Mononuclear cell (primary cell): ENCODE results near the gene SF3B3. TPM values are rescaled to one million over a fixed set of nuclear protein-coding genes. Genes with fewer than 3 reads are reported as not detected.
"Not testable (repeated sequence)": the region's sequence is repeated elsewhere in the genome, so short reads cannot be mapped to it uniquely, and the experiment has no call there.

Experiments
- H3K27me3 ChIP-seq: 2 replicates; pipeline ENCODE4 v1.6.0; 2011; ENCODE audit warnings: low read length, control low read depth; ENCODE audit not compliant: insufficient read depth
- H3K4me1 ChIP-seq: 2 replicates; pipeline ENCODE4 v1.5.1; 2011; ENCODE audit warnings: mild to moderate bottlenecking, low read length, control low read depth; ENCODE audit not compliant: insufficient read depth
- H3K4me3 ChIP-seq: 2 replicates; pipeline ENCODE4 v1.5.1; 2011; ENCODE audit warnings: mild to moderate bottlenecking, low read length, moderate library complexity
- H3K9me3 ChIP-seq: 2 replicates; pipeline ENCODE4 v1.5.1; 2011; ENCODE audit warnings: low read depth, mild to moderate bottlenecking, control low read depth, low read length
- total RNA-seq: library from RNA; depleted of rRNA; stranded (reverse); fragments of >200 nt; gene quantifications from one replicate; pipeline ENCODE4 v1.2.3, GENCODE V29; 2012

SF3B3 gene
- total RNA-seq, 1 donor: 77.6 TPM

DNA sequence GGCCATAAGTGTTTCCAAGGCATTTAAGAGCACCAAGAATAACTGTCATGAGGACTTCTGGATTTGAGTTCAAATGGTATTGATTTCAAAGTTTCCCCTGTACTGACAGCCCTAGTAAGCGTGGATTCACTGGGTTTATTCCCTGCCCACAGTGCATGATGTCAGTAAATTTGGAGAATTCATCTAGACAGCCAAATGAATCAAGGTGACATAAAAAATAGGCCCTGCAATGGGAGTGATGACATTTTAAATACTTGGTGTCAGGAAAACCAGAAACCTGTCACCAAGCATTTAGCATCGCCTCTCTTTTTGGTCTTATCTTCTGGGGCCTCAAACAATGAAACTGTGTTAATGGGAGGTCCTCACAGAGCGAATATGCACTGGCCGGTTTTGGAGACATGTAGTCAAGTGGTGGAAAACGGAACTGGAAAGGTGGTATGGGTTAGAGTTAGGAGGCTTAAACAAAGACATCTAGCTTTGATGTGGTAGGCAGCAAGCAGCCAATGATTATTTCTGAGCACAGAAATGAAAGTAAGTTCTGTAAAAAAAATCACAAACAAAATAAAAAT is 29.3 kb upstream of the SF3B3 start:
- no peaks in the 10 kb centered on the region for H3K4me1 ChIP-seq

DNA sequence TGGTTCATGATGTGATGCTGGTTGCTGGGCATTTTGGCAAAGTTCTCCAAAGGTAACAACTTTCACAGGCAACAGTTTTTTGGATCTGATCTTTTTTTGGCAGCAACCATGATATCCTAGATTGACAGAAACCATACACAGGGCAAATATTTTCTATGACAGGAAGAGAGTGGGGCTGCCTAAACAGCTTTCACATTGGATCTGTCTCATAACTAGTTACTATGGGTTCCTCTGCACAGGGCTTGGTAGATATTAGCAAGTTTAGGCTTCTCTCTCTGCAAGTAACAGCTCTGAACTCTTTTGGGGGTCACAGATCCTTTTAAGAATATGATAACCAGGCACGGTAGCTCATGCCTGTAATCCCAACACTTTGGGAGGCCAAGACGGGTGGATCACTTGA is 28.8 kb upstream of the SF3B3 start:
- Histone ChIP-seq H3K9me3 (no peaks in the 10 kb centered on the region), H3K4me3 (no peak overlapping the region), H3K4me1 (no peaks in the 10 kb centered on the region), H3K27me3 (no peaks in the 10 kb centered on the region)

More for the DNA sequence above, 29.3 kb upstream of the SF3B3 start:
- no peak overlapping the region for H3K4me3 ChIP-seq
- H3K27me3 ChIP-seq: no peaks in the 10 kb centered on the region
- H3K9me3 ChIP-seq: no peaks in the 10 kb centered on the region

DNA sequence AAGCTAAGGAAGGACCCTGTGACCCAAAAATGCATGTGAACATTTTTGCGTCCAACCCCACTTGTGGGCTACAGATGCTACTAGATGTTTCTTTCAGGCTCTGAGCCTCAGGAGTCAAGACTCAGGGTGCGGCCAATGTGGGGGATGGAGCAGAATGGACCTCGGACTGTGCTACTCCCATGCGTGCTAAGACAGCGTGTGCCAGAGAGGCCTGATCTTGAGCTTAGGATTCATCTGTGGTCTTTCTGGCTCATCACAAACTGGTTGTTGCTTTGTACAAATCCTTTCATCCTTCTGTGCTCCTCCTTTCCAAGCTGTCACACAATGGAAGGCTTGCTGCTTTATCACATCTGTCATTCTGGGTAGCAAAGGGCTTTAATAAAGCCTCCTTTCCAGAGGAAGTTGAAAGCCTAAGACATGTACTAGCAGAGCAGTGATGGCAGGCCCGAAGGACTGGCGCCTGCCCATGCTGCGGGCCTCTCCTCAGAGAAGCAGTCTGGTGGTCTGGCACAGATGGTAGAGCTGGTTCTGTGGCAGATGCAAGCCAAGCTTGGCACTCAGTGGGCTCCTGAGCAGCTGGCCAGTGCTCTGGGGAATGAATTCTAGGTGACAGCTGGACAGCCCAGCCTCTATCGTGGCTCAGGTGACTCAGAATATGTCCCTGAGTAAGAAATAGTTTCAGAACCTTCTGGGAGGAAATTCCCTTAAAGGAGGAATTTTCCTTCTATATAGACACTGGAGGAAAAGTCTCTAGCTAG is 28.0 kb upstream of the SF3B3 start:
- Histone ChIP-seq H3K4me3 (no peak overlapping the region), H3K27me3 (no peaks in the 10 kb centered on the region), H3K4me1 (no peaks in the 10 kb centered on the region), H3K9me3 (no peaks in the 10 kb centered on the region)

DNA sequence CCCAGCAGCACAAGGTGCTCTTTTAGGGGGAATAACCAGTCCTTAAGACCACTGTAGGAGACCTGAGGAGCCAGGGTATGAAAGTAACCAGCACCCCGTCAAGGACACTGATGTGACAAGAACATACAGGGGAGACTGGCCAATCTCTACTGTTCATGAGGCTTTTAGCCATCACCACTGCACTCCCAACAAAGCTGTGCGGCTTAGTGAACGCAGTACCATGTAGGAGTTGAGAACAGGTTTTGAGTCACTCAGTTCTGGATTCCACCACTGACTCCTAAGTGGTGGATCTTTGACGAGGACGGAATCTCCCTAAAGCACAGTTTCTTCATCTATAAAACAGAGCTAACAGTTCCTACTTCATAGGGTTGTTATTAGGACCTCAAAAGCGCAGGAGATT is 27.1 kb upstream of the SF3B3 start:
- H3K27me3 ChIP-seq: no peaks in the 10 kb centered on the region
- H3K9me3 ChIP-seq: no peaks in the 10 kb centered on the region
- no peaks in the 10 kb centered on the region for H3K4me1 ChIP-seq
- no peak overlapping the region for H3K4me3 ChIP-seq

DNA sequence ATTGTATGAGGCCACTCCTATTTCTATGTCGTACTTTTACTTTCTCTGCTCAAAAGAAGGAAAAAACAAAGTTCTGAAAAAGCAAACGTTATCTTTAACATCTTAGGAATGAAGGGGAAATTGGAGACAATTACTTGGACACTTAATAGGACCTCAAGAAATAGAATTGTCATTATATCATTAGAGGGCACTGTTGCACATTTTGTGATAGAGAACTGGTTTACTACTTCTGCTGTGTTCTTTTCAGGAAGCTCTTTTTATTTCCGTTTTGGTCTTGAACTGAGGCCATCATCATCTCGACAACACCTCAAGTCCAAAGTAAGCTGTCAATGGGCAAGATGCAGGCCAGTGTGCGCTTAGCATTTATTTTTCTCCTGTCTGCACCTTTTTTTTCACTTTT is 14.9 kb upstream of the SF3B3 start:
- Histone ChIP-seq H3K27me3 (no peaks in the 10 kb centered on the region), H3K4me1 (peaks cover 4% of the 10 kb centered on the region), H3K4me3 (no peak overlapping the region), H3K9me3 (no peaks in the 10 kb centered on the region)

DNA sequence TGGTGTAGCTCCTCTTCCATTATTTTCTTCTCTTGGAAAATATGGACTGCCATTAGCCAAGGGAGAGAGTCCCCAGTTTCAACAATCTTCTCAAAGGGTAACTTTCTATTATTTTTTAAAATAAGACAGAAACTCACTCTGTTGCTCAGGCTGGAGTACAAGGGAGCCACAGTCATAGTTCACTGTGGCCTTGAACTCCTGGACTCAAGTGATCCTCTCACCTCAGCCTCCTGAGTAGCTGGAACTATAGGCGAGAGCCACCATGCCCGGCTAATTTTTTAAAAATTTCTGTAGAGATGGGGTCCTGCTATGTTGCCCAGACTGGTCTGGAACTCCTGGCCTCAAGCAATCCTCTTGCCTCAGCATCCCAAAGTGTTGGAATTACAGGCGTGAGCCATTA is 13.4 kb upstream of the SF3B3 start:
- Histone ChIP-seq H3K27me3 (no peaks in the 10 kb centered on the region), H3K4me3 (no peak overlapping the region), H3K9me3 (no peaks in the 10 kb centered on the region), H3K4me1 (peaks cover 4% of the 10 kb centered on the region)

DNA sequence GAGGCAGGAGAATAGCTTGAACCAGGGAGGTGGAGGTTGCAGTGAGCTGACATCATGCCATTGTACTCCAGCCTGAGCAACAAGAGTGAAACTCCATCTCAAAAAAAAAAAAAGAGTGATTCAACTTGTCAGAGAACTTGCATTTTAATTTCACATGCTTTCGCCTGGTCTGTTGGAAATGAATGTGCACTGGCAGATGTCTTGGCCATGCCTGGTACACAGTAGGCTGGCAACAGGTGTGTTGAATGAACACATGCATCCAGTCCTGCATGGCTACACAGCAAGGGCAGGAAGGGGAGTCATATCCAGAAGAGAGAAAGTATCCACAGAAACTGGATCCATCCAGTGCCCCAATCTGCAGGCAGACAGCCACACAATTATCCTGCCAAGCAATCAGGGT is 11.8 kb upstream of the SF3B3 start:
- Histone ChIP-seq H3K4me1 (peaks cover 4% of the 10 kb centered on the region), H3K27me3 (no peaks in the 10 kb centered on the region), H3K9me3 (no peaks in the 10 kb centered on the region), H3K4me3 (no peak overlapping the region)

DNA sequence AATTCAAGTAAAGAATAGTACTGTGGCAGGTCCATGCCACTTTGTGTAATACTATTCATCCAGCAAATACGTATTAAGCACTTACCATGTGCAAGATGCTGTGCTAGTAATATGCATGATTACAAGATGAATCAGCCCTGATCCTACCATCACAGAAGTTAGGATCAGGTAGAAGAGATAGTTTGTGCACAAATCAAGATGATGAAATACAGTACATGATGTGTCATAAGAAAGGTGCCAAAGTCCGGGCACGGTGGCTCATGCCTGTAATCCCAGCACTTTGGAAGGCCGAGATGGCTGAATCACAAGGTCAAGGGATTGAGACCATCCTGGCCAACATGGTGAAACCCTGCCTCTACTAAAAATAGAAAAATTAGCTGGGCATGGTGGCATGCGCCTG is 11.2 kb upstream of the SF3B3 start:
- H3K4me3 ChIP-seq: no peak overlapping the region
- H3K27me3 ChIP-seq: no peaks in the 10 kb centered on the region
- H3K4me1 ChIP-seq: peaks cover 4% of the 10 kb centered on the region
- H3K9me3 ChIP-seq: no peaks in the 10 kb centered on the region

DNA sequence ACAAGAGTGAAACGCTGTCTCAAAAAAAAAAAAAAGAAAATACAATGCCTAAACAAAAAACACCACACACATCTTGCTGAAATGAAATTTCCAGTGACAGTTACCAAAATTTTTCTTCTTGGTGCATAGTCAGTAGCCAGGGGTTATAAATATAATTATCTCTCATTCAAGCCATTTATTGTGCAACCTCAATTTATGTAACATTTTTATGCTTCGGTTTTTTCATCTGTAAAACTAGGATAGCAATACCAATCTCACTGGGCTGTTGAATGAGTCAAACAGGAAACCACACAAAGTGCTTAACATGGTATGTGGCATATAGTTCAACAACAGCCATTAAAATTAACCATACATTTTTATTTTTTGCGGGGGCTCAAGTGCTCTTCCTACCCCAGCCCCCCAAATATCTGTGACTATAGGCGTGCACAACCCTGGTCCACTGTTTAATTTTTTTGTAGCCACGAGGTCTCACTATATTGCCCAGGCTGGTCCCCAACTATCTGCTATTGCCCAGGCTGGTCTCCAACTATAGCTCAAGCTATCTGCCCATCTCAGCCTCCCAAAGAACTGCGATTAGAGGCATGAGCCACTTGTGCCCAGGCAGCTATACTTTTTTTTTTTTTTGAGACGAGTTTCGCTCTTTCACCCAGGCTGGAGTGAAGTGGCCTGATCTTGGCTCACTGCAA is 2.9 kb upstream of the SF3B3 start:
- peaks cover 41% of the 10 kb centered on the region for H3K4me1 ChIP-seq
- H3K9me3 ChIP-seq: no peaks in the 10 kb centered on the region
- no peaks in the 10 kb centered on the region for H3K27me3 ChIP-seq
- H3K4me3 ChIP-seq: no peak overlapping the region

DNA sequence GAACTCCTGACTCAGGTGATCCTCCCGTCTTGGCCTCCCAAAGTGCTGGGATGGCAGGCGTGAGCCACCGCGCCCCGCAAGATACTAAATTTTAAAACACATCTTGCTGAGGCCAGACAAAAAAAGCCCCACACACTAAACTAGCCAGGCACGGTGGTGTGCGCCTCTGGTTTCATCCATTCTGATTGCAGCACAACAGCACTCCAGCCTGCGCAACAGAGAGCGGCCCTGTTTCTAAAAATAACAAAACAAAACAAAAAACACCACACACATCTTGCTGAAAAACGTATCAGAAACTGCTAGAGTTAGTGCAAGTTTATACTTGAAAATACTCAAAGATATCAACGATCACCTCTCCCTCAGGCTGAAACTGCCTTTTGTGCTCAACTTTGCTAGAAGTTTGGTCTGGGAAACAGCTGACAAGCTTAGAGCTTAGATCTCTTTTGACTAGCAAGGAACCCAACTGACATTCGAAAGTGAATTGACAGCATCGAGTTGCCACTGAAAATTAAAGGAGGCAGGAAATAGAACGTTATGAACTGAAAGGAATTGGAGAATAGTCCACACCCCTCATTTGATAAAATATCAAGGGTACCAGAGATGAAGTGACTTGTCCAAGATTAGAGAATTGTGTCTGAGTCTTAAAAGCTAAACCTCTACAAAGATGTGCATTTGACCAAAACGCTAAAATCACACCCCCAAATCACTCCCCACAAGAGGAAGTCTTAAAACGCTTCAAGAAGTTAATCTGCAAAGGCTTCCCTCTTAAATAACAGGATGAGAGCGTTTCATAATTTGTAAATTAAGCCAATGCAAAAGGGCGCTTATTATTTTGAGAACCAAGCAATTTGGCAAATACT is 1.2 kb upstream of the SF3B3 start:
- Histone ChIP-seq H3K4me1 (peaks cover 52% of the 10 kb centered on the region), H3K9me3 (no peaks in the 10 kb centered on the region), H3K4me3 (peak overlapping the region; percentile 97), H3K27me3 (no peaks in the 10 kb centered on the region)

DNA sequence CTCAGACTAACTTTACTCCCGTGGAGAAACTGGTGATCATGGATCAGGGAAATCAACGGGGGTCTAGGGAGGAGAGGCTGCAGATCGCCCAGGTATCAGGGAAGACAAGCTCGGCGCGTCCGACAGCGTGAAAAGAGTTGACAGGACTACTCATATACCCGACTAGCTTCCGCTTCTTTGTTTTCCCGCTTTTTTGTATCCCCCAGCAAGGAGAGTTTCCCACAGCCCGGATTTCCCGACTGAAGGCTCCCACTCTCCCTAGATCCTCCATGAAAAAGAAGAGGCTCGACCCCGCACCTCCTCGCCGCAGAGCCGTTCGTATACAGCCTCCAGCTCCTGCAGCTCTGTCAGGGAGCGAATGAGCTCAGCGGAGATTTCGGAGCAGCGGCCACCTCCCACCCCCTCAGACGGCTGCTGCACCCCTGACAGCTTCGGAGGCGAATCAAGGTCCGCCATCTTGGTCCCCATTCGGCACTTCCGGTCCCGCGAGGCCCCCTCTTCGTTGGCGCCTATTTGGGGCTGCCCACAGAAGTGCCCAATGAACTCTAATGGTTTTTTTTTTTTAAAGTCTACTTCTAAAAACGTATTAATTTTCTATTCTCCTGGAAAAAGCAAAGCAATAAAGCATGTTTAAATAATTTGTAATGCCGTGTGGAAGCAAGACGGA is 407 bp upstream of the SF3B3 start, which contains the start of gene COG4:
COG4 (minus strand) TSS at position 479 of the 667 bp plus-strand sequence; CDS start at position 468, 11 bp downstream.
- Histone ChIP-seq H3K4me1 (peaks cover 52% of the 10 kb centered on the region), H3K9me3 (no peaks in the 10 kb centered on the region), H3K27me3 (no peaks in the 10 kb centered on the region), H3K4me3 (peak within 1 kb of the TSS; percentile 97)

DNA sequence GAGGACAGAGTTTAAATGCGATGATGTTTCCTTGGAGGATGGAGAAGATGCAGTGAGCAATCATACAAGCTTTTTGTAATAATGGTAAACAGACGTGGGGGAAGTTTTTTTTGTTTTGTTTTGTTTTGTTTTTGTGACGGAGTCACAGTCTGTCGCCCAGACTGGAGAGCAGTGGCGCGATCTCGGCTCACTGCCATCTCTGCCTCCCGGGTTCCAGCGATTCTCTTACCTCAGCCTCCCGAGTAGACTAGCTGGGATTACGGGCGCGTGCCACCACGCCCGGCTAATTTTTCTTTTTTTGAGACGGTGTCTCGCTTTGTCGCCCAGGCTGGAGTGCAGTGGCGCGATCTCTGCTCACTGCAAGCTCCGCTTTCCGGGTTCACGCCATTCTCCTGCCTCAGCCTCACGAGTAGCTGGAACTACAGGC is 796 bp downstream of the SF3B3 start:
- H3K9me3 ChIP-seq, H3K27me3 ChIP-seq: not testable (repeated sequence)
- H3K4me1 ChIP-seq: peaks cover 56% of the 10 kb centered on the region
- peak overlapping the region; percentile 97 for H3K4me3 ChIP-seq

DNA sequence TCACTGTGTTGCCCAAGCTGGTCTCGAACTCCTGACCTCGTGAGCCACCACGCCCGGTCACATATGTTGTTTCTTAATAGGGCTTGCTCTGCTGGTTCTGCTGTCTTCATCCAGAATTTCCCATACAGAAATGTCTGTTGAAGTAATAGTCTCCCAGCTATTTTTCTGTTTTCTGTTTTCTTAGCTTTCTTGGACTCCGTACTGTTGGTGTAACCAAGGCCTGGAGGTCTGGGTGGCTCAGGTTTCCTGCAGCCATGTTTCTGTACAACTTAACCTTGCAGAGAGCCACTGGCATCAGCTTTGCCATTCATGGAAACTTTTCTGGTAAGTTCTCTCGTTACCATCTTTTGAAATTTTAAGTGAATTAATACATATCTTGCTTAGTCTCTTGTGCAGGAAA is 2.8 kb downstream of the SF3B3 start:
- Histone ChIP-seq H3K9me3 (no peaks in the 10 kb centered on the region), H3K27me3 (no peaks in the 10 kb centered on the region), H3K4me3 (no peak overlapping the region), H3K4me1 (peaks cover 41% of the 10 kb centered on the region)

DNA sequence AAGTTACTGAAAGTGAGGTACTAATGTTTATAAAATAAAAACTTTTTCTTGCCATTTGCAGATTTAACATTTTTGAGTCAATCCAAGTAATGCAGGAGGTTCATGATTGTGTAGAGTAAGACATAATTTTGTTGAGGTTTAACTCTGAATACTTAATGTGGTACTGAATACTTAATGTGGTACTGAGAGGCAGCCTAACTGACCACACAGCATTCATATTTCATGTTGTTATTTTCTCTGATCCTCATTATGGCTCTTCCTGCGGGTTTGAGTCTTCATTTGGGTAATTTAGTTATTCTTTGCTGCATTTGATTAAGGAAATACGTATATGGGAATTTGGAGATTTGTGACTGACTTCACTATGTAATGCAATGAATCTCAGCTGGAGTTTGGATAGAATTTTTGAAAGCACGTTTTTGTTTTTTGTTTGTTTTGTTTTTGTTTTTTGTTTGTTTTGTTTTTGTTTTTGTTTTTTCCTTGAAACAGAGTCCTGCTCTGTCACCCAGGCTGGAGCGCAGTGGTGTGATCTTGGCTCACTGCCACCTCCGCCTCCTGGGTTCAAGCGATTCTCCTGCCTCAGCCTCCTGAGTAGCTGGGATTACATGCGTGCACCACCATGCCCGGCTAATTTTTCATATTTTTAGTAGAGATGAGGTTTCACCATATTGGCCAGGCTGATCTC is 3.8 kb downstream of the SF3B3 start:
- Histone ChIP-seq H3K27me3 (no peaks in the 10 kb centered on the region), H3K4me1 (peaks cover 33% of the 10 kb centered on the region), H3K4me3 (no peak overlapping the region), H3K9me3 (no peaks in the 10 kb centered on the region)
